WTC11 (cell line): ENCODE results near the gene PEX6. TPM values are rescaled to one million over a fixed set of nuclear protein-coding genes. Genes with fewer than 3 reads are reported as not detected.

Experiments used
- CREM ChIP-seq: sonication (generic); formaldehyde crosslinking; IDR thresholded peaks from 2 replicates; pipeline ENCODE4 v1.8.1; 2022; ENCODE audit warnings: mild to moderate bottlenecking, missing genetic modification reagents, moderate library complexity
- ELF4 ChIP-seq: sonication (generic); formaldehyde crosslinking; IDR thresholded peaks from 2 replicates; pipeline ENCODE4 v1.8.1; 2022; ENCODE audit warnings: low read depth, mild to moderate bottlenecking, moderate library complexity, missing genetic modification reagents
- ESRRA ChIP-seq: sonication (generic); formaldehyde crosslinking; IDR thresholded peaks from 2 replicates; pipeline ENCODE4 v1.8.1; 2022; ENCODE audit warnings: mild to moderate bottlenecking, missing genetic modification reagents, borderline replicate concordance
- FOXJ3 ChIP-seq: sonication (generic); formaldehyde crosslinking; IDR thresholded peaks from 2 replicates; pipeline ENCODE4 v1.9.0; 2021; ENCODE audit warnings: missing genetic modification reagents, mild to moderate bottlenecking, borderline replicate concordance
- GRHL2 ChIP-seq: fragments of 250-450 bp; sonication (Bioruptor Pico); IDR thresholded peaks from 2 replicates; pipeline ENCODE4 v1.8.0; 2022; ENCODE audit warnings: mild to moderate bottlenecking, moderate library complexity; ENCODE audit not compliant: insufficient replicate concordance, severe bottlenecking
- HMGA2 ChIP-seq: fragments of 250-450 bp; sonication (Bioruptor Pico); IDR thresholded peaks from 2 replicates; pipeline ENCODE4 v1.4.0; 2021; ENCODE audit warnings: mild to moderate bottlenecking, moderate library complexity
- JUN ChIP-seq: sonication (generic); formaldehyde crosslinking; IDR thresholded peaks from 2 replicates; pipeline ENCODE4 v1.8.0; 2023; ENCODE audit warnings: mild to moderate bottlenecking, missing genetic modification reagents
- NFYB ChIP-seq: sonication (generic); formaldehyde crosslinking; conservative IDR thresholded peaks from 2 replicates; pipeline ENCODE4 v1.8.0; 2022; ENCODE audit warnings: low read depth, missing genetic modification reagents
- NR1H2 ChIP-seq: sonication (generic); formaldehyde crosslinking; IDR thresholded peaks from 2 replicates; pipeline ENCODE4 v1.9.0; 2021; ENCODE audit warnings: mild to moderate bottlenecking, moderate library complexity, missing genetic modification reagents
- SOX15 ChIP-seq: fragments of 250-450 bp; sonication (Bioruptor Pico); IDR thresholded peaks from 2 replicates; pipeline ENCODE4 v1.9.0; 2021; ENCODE audit warnings: mild to moderate bottlenecking
- TEAD4 ChIP-seq: sonication (generic); formaldehyde crosslinking; IDR thresholded peaks from 2 replicates; pipeline ENCODE4 v1.8.0; 2022; ENCODE audit warnings: mild to moderate bottlenecking, missing genetic modification reagents
- ZNF219 ChIP-seq: sonication (generic); formaldehyde crosslinking; IDR thresholded peaks from 2 replicates; pipeline ENCODE4 v1.8.0; 2023; ENCODE audit warnings: missing genetic modification reagents, mild to moderate bottlenecking, borderline replicate concordance
- ZNF232 ChIP-seq: sonication (generic); formaldehyde crosslinking; IDR thresholded peaks from 2 replicates; pipeline ENCODE4 v1.8.0; 2022; ENCODE audit warnings: mild to moderate bottlenecking, missing genetic modification reagents
- ZNF317 ChIP-seq: sonication (generic); formaldehyde crosslinking; IDR thresholded peaks from 2 replicates; pipeline ENCODE4 v1.8.1; 2023; ENCODE audit warnings: low read depth, mild to moderate bottlenecking, moderate library complexity, missing genetic modification reagents, borderline replicate concordance
- ZNF416 ChIP-seq: fragments of 250-450 bp; sonication (Bioruptor Pico); IDR thresholded peaks from 2 replicates; pipeline ENCODE4 v1.9.0; 2021; ENCODE audit warnings: mild to moderate bottlenecking, inconsistent platforms
- total RNA-seq: library from RNA; stranded (reverse); gene quantifications from 3 replicates; pipeline ENCODE4 v1.2.3, GENCODE V29; 2021
- TF ChIP-seq, protein P1 (sequence below): fragments of 250-450 bp; sonication (Bioruptor Pico); IDR thresholded peaks from 2 replicates; pipeline ENCODE4 v1.9.0; 2021; ENCODE audit warnings: moderate library complexity, mild to moderate bottlenecking, inconsistent platforms, borderline replicate concordance
- TF ChIP-seq, protein P2 (sequence below): sonication (generic); formaldehyde crosslinking; IDR thresholded peaks from 2 replicates; pipeline ENCODE4 v1.8.1; 2023; ENCODE audit warnings: mild to moderate bottlenecking, missing genetic modification reagents, moderate library complexity
- TF ChIP-seq, protein P3 (sequence below): sonication (generic); formaldehyde crosslinking; IDR thresholded peaks from 2 replicates; pipeline ENCODE4 v1.8.0; 2022; ENCODE audit warnings: mild to moderate bottlenecking, missing genetic modification reagents
- TF ChIP-seq, protein P4 (sequence below): sonication (generic); formaldehyde crosslinking; IDR thresholded peaks from 2 replicates; pipeline ENCODE4 v1.8.1; 2023; ENCODE audit warnings: mild to moderate bottlenecking, missing genetic modification reagents
- TF ChIP-seq, protein P5 (sequence below): sonication (generic); formaldehyde crosslinking; IDR thresholded peaks from 2 replicates; pipeline ENCODE4 v1.8.1; 2022; ENCODE audit warnings: mild to moderate bottlenecking, missing genetic modification reagents, moderate library complexity, borderline replicate concordance
- TF ChIP-seq, protein P6 (sequence below): sonication (generic); formaldehyde crosslinking; IDR thresholded peaks from 2 replicates; pipeline ENCODE4 v1.8.0; 2023; ENCODE audit warnings: mild to moderate bottlenecking, missing genetic modification reagents
- TF ChIP-seq, protein P7 (sequence below): fragments of 250-450 bp; sonication (Bioruptor Pico); IDR thresholded peaks from 2 replicates; pipeline ENCODE4 v1.9.0; 2021; ENCODE audit warnings: mild to moderate bottlenecking, borderline replicate concordance
- TF ChIP-seq, protein P8 (sequence below): sonication (generic); formaldehyde crosslinking; IDR thresholded peaks from 2 replicates; pipeline ENCODE4 v1.8.0; 2022; ENCODE audit warnings: mild to moderate bottlenecking, missing genetic modification reagents

The PEX6 gene
- total RNA-seq, 1 experiment from 2014 or later, result 8.2 TPM

DNA sequence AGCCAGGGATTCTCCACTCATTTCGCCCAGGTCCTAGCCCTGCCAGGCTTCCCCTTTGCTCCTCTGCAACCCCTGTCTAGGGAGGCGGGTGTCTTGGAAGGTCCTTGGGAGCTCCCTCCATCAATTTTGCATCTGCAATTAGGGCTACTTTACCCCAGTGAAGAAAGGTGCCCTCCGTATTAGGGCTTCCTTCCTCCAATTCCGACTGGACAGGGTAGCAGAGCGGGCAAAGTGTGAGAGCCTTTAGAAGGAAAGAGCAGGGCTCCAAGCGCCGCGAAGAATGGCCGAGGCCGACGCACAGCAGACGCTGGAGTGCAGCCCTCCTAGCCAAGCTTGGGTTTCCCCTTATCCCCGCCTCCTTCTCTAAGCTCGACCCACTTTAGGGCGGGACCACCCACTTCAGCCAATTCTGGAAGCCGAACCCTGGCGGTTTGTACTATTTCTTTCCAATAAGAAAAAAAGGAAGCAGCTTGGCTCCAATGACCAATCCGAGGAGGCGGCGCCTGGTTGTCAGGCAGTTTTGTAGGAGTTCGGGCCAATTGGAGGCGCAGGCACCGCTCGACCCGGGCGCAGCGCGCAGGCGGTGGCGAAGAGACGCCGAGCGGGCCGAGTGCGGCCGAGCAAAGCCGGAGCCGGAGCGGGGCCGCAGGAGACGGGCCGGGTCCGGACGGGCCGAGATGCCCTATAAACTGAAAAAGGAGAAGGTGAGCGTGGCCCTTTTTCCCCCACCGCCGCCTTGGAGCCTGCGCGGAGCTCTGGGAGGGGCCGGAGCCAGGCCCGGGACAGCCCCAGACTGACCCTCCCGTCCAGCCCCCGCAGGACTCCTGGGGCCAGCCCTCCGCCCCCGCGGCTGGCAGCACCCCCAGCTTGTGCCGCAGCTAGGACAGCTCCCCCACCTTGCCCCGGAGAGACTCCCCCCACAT lies 5.3 kb upstream of the PEX6 start, which contains the start of gene PPP2R5D (continued):
- TF ChIP-seq, protein P1, sequence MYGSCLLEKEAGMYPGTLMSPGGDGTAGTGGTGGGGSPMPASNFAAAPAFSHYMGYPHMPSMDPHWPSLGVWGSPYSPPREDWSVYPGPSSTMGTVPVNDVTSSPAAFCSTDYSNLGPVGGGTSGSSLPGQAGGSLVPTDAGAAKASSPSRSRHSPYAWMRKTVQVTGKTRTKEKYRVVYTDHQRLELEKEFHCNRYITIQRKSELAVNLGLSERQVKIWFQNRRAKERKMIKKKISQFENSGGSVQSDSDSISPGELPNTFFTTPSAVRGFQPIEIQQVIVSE (CRISPR knock-in tag), result no peak
- no peak for TF ChIP-seq SOX15 (CRISPR knock-in tag)
- TF ChIP-seq CREM (CRISPR knock-in tag), result 0 out of 2 replicates have a peak, but pooled peaks have one; percentile 22
- no peak for TF ChIP-seq GRHL2 (CRISPR knock-in tag)
- TF ChIP-seq, protein P2, sequence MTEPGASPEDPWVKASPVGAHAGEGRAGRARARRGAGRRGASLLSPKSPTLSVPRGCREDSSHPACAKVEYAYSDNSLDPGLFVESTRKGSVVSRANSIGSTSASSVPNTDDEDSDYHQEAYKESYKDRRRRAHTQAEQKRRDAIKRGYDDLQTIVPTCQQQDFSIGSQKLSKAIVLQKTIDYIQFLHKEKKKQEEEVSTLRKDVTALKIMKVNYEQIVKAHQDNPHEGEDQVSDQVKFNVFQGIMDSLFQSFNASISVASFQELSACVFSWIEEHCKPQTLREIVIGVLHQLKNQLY (CRISPR knock-in tag), result no peak
- no peak for TF ChIP-seq ELF4 (CRISPR knock-in tag)
- TF ChIP-seq, protein P3, sequence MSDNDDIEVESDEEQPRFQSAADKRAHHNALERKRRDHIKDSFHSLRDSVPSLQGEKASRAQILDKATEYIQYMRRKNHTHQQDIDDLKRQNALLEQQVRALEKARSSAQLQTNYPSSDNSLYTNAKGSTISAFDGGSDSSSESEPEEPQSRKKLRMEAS (CRISPR knock-in tag), result no peak; the same call in 1 of the 2 replicates
- no peak for TF ChIP-seq HMGA2
- no peak for TF ChIP-seq NR1H2
- no peak for TF ChIP-seq TEAD4 (CRISPR knock-in tag)
- TF ChIP-seq, protein P4, sequence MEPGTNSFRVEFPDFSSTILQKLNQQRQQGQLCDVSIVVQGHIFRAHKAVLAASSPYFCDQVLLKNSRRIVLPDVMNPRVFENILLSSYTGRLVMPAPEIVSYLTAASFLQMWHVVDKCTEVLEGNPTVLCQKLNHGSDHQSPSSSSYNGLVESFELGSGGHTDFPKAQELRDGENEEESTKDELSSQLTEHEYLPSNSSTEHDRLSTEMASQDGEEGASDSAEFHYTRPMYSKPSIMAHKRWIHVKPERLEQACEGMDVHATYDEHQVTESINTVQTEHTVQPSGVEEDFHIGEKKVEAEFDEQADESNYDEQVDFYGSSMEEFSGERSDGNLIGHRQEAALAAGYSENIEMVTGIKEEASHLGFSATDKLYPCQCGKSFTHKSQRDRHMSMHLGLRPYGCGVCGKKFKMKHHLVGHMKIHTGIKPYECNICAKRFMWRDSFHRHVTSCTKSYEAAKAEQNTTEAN, result 0 out of 2 replicates have a peak, but pooled peaks have one; percentile 47
- TF ChIP-seq, protein P5, sequence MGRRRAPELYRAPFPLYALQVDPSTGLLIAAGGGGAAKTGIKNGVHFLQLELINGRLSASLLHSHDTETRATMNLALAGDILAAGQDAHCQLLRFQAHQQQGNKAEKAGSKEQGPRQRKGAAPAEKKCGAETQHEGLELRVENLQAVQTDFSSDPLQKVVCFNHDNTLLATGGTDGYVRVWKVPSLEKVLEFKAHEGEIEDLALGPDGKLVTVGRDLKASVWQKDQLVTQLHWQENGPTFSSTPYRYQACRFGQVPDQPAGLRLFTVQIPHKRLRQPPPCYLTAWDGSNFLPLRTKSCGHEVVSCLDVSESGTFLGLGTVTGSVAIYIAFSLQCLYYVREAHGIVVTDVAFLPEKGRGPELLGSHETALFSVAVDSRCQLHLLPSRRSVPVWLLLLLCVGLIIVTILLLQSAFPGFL (CRISPR knock-in tag), result no peak
- no peak for TF ChIP-seq ZNF317 (CRISPR knock-in tag)
- TF ChIP-seq, protein P6, sequence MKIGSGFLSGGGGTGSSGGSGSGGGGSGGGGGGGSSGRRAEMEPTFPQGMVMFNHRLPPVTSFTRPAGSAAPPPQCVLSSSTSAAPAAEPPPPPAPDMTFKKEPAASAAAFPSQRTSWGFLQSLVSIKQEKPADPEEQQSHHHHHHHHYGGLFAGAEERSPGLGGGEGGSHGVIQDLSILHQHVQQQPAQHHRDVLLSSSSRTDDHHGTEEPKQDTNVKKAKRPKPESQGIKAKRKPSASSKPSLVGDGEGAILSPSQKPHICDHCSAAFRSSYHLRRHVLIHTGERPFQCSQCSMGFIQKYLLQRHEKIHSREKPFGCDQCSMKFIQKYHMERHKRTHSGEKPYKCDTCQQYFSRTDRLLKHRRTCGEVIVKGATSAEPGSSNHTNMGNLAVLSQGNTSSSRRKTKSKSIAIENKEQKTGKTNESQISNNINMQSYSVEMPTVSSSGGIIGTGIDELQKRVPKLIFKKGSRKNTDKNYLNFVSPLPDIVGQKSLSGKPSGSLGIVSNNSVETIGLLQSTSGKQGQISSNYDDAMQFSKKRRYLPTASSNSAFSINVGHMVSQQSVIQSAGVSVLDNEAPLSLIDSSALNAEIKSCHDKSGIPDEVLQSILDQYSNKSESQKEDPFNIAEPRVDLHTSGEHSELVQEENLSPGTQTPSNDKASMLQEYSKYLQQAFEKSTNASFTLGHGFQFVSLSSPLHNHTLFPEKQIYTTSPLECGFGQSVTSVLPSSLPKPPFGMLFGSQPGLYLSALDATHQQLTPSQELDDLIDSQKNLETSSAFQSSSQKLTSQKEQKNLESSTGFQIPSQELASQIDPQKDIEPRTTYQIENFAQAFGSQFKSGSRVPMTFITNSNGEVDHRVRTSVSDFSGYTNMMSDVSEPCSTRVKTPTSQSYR (CRISPR knock-in tag), result no peak
- TF ChIP-seq ZNF416 (CRISPR knock-in tag), result no peak
- TF ChIP-seq FOXJ3 (CRISPR knock-in tag), result no peak
- TF ChIP-seq NFYB, result peak; percentile 78
- TF ChIP-seq JUN (CRISPR knock-in tag), result no peak
- 0 out of 2 replicates have a peak, but pooled peaks have one; percentile 66 for TF ChIP-seq ZNF232 (CRISPR knock-in tag)
- TF ChIP-seq, protein P7, sequence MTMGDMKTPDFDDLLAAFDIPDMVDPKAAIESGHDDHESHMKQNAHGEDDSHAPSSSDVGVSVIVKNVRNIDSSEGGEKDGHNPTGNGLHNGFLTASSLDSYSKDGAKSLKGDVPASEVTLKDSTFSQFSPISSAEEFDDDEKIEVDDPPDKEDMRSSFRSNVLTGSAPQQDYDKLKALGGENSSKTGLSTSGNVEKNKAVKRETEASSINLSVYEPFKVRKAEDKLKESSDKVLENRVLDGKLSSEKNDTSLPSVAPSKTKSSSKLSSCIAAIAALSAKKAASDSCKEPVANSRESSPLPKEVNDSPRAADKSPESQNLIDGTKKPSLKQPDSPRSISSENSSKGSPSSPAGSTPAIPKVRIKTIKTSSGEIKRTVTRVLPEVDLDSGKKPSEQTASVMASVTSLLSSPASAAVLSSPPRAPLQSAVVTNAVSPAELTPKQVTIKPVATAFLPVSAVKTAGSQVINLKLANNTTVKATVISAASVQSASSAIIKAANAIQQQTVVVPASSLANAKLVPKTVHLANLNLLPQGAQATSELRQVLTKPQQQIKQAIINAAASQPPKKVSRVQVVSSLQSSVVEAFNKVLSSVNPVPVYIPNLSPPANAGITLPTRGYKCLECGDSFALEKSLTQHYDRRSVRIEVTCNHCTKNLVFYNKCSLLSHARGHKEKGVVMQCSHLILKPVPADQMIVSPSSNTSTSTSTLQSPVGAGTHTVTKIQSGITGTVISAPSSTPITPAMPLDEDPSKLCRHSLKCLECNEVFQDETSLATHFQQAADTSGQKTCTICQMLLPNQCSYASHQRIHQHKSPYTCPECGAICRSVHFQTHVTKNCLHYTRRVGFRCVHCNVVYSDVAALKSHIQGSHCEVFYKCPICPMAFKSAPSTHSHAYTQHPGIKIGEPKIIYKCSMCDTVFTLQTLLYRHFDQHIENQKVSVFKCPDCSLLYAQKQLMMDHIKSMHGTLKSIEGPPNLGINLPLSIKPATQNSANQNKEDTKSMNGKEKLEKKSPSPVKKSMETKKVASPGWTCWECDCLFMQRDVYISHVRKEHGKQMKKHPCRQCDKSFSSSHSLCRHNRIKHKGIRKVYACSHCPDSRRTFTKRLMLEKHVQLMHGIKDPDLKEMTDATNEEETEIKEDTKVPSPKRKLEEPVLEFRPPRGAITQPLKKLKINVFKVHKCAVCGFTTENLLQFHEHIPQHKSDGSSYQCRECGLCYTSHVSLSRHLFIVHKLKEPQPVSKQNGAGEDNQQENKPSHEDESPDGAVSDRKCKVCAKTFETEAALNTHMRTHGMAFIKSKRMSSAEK, result no peak
- no peak for TF ChIP-seq ZNF219 (CRISPR knock-in tag)
- TF ChIP-seq, protein P8, sequence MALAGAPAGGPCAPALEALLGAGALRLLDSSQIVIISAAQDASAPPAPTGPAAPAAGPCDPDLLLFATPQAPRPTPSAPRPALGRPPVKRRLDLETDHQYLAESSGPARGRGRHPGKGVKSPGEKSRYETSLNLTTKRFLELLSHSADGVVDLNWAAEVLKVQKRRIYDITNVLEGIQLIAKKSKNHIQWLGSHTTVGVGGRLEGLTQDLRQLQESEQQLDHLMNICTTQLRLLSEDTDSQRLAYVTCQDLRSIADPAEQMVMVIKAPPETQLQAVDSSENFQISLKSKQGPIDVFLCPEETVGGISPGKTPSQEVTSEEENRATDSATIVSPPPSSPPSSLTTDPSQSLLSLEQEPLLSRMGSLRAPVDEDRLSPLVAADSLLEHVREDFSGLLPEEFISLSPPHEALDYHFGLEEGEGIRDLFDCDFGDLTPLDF (CRISPR knock-in tag), result no peak
- no peak for TF ChIP-seq ESRRA (CRISPR knock-in tag)
